Ovary (tissue), 9 donors: Measurements from ENCODE around the gene PERCC1. TPM values are rescaled to one million over a fixed set of nuclear protein-coding genes. Genes with fewer than 3 reads are reported as not detected.
"Not testable (repeated sequence)": the region's sequence is repeated elsewhere in the genome, so short reads cannot be mapped to it uniquely, and the experiment has no call there.

Experiments
- DNase-seq, 5 donors: peaks; one replicate each; pipeline ENCODE4 v3.0.0-alpha.2; 2019 to 2020
- H3K27ac ChIP-seq, 2 donors: fragments of 200-600 bp; one replicate each; pipeline versions ENCODE4 v1.5.1 to v1.8.0; 2019 to 2022
- H3K27me3 ChIP-seq: fragments of 200-600 bp; one replicate; pipeline ENCODE4 v1.8.0; 2022
- H3K36me3 ChIP-seq: fragments of 200-600 bp; sonication (generic); one replicate; pipeline ENCODE4 v1.5.1; 2019
- H3K4me1 ChIP-seq: one replicate; pipeline ENCODE4 v1.8.1; 2013; ENCODE audit warnings: mild to moderate bottlenecking, moderate library complexity; ENCODE audit not compliant: insufficient read depth
- H3K4me3 ChIP-seq: fragments of 200-600 bp; sonication (generic); one replicate; pipeline ENCODE4 v1.5.1; 2017
- H3K9me3 ChIP-seq, 2 donors: fragments of 200-600 bp in 1 of 2; sonication (generic) in 1 of 2; one replicate each; pipeline versions ENCODE4 v1.5.1 to v1.8.1; 2013 to 2019; ENCODE audit warnings: mild to moderate bottlenecking in 1 of 2, moderate library complexity in 1 of 2
- EP300 ChIP-seq: sonication (generic); formaldehyde crosslinking; IDR thresholded peaks from one replicate; pipeline ENCODE4 v1.6.1; 2017; ENCODE audit warnings: antibody characterized with exemption
- POLR2A ChIP-seq: fragments of 450-650 bp; IDR thresholded peaks from one replicate; pipeline ENCODE4 v1.6.1; 2017; ENCODE audit warnings: antibody characterized with exemption, mild to moderate bottlenecking, moderate library complexity
- WGBS, 3 donors: extraction: QIAGEN DNeasy Blood & Tissue Kit in 1 of 3; methylation state at CpG; one replicate each; pipeline versions ENCODE4 v1.1.5 to v1.1.7; 2013 to 2017; 5-methylcytosine and 5-hydroxymethylcytosine counted together
- intact Hi-C, 4 donors: fragments of 100-400 bp; cut with DNase I; formaldehyde crosslinking; loops; one replicate each; pipeline versions ENCODE4 v1.11.0 to v1.15.1; 2022 to 2023
- polyA plus RNA-seq, 2 donors: library from polyadenylated mRNA; stranded (reverse); fragments of 200-250 nt in 1 of 2; fragments of 350-450 nt in 1 of 2; fragmentation: Illumina TruSeq in 1 of 2; extraction: RNeasy Lipid Tissue Mini Kit (QIAGEN cat#74804) in 1 of 2; gene quantifications; one replicate each; pipeline ENCODE4 v1.2.3, GENCODE V29; 2013 to 2014
- total RNA-seq, 7 donors: library from RNA; depleted of rRNA in 2 of 7; stranded (reverse); fragments of >200 nt in 2 of 7; fragmentation: NEBNext Ultra II Directional in 3 of 7; extraction: Animal tissue kit (Norgen Biotek cat#: 25700) in 3 of 7; gene quantifications; one replicate each; pipeline versions ENCODE4 v1.1.0 to v1.2.4, GENCODE V29; 2016 to 2023
- TF ChIP-seq, protein P1 (sequence below), 3 donors: fragments of 450-650 bp in 2 of 3; fragments of 200-600 bp in 1 of 3; IDR thresholded peaks; one replicate each; pipeline versions ENCODE4 v1.5.1 to v1.8.0; 2016 to 2022; ENCODE audit warnings: antibody characterized with exemption in 3 of 3, mild to moderate bottlenecking in 1 of 3
- donor health status: DM: no; HTN: no; CAD: no; lungs with moderate emphysema.
- donor health status: DM: no; HTN: no; CAD: no.
- donor health status: Bipolar disorder and iron deficiency.
- donor health status: DM: yes; HTN: yes; CAD: no.
- donor health status: DM: no; HTN: no; CAD: no.
- donor health status: DM: yes; HTN: yes; CAD: no.

The PERCC1 gene
- total and polyA plus RNA-seq, 9 donors, result 0.08 to 0.62 TPM; not detected in 7

DNA sequence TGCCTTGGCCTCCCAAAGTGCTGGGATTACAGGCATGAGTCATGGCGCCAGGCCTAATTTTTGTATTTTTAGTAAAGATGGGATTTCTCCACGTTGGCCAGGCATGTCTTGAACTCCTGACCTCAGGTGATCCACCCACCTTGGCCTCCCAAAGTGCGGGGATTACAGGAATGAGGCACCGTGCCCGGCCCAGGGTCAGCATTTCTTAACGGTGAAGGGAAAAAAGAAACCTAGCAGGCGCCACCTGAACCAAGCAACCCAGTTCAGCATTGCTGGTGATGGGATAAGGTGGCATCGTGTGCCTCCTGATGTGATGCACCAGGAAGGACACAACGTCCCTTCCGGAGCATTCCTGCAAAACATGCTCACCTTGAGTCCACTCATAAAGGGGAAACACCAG is 46.2 kb downstream of the PERCC1 start:
- no peak overlapping the region for H3K27ac ChIP-seq
- intact Hi-C loops, result loop anchor here in 1 of 4 donors (10.0 kb wide), 1 partner anchor 218 kb away; no protein-coding TSS in a partner anchor
- H3K27me3 ChIP-seq, result no peaks in the 10 kb centered on the region
- no peaks in the 10 kb centered on the region for H3K9me3 ChIP-seq
- TF ChIP-seq POLR2A (no peak), EP300 (no peak)
- TF ChIP-seq, protein P1, sequence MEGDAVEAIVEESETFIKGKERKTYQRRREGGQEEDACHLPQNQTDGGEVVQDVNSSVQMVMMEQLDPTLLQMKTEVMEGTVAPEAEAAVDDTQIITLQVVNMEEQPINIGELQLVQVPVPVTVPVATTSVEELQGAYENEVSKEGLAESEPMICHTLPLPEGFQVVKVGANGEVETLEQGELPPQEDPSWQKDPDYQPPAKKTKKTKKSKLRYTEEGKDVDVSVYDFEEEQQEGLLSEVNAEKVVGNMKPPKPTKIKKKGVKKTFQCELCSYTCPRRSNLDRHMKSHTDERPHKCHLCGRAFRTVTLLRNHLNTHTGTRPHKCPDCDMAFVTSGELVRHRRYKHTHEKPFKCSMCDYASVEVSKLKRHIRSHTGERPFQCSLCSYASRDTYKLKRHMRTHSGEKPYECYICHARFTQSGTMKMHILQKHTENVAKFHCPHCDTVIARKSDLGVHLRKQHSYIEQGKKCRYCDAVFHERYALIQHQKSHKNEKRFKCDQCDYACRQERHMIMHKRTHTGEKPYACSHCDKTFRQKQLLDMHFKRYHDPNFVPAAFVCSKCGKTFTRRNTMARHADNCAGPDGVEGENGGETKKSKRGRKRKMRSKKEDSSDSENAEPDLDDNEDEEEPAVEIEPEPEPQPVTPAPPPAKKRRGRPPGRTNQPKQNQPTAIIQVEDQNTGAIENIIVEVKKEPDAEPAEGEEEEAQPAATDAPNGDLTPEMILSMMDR (IDR thresholded peaks at IDR 0.05), result no peak
- H3K4me3 ChIP-seq, result no peak overlapping the region
- no peak for DNase-seq
- no peaks in the 10 kb centered on the region for H3K36me3 ChIP-seq
- 84 to 93% (median 92%) methylated on average over 10 of the region's 10 CpGs for WGBS, 3 donors
- H3K4me1 ChIP-seq, result peaks cover 8% of the 10 kb centered on the region

DNA sequence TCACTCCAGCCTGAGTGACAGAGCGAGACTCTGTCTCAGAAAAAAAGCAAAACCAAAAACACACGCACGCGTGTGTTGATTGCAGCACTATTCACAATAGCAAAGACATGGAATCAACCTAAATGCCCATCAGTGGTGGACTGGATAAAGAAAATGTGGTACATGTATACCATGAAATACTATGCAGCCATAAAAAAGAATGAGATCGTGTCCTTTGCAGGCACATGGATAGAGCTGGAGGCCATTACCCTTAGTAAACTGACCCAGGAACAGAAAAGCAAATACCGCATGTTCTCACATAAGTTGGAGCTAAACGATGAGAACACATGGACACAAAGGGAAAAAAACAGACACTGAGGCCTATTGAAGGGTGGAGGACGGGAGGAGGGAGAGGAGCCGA is 48.1 kb downstream of the PERCC1 start:
- intact Hi-C loops, result loop anchor here in 1 of 4 donors (10.0 kb wide), 1 partner anchor 216 kb away; no protein-coding TSS in a partner anchor

DNA sequence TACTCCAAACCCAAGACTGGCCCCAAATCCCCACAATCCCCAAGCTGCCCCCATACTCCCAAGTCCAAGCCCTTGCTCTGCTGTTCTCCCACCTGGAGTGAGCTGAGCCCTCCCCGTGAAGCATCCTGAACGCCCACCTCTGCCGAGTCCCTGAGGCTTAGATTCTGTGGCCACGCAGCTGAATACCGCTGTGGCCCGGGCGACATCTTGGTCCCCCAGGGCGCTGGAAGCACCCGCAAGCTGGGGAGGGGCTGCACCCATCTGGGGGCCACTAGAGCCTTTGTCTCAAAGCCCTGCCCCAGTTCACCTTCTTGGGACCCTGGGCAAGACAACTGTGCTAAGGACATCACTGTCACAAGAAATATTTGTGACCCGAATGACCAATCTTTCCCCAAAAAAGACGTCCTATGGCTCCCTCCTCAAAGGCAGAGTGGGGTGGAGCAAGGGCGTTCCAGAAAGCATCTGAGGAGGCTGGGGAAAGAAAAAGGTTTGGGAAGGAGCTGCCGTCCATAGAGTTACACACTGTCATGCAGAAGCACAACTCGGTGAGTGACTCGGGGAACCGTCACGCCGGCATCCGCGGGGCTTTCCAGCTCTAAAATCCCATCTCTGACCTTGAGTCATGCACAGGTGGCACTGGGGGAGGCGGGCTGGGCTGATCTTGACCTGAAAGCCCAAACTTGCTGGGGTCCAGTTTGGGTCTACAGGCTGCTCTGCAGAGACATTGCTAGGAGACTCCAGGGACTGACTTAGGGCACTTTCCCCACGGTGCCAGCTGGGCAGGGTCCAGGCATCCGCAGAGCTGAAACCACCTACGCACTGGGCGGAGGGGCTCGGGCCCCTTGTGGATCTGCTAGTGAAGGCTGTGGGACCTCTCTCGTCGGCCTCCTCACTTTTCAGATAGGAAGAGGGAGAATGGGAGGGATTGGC is 51.3 kb downstream of the PERCC1 start:
- H3K27me3 ChIP-seq, result no peaks in the 10 kb centered on the region
- H3K36me3 ChIP-seq, result no peaks in the 10 kb centered on the region
- intact Hi-C loops, result no loop called here
- H3K9me3 ChIP-seq, result no peaks in the 10 kb centered on the region
- TF ChIP-seq EP300, result no peak
- TF ChIP-seq, protein P1 (IDR thresholded peaks at IDR 0.05), result no peak
- no peak for TF ChIP-seq POLR2A
- H3K4me1 ChIP-seq, result no peaks in the 10 kb centered on the region
- no peak overlapping the region for H3K27ac ChIP-seq
- DNase-seq, result no peak
- no peak overlapping the region for H3K4me3 ChIP-seq
- WGBS, 3 donors, result 71 to 75% (median 73%) methylated on average over 28 of the region's 28 CpGs

More for the DNA sequence above, 48.1 kb downstream of the PERCC1 start:
- not testable (repeated sequence) for H3K4me3 ChIP-seq, H3K27me3 ChIP-seq, H3K4me1 ChIP-seq, H3K27ac ChIP-seq, DNase-seq, H3K9me3 ChIP-seq, H3K36me3 ChIP-seq
- WGBS, 3 donors, result 92 to 94% (median 93%) methylated on average over 9 of the region's 9 CpGs

Other genes starting within 250 kb of the PERCC1 start
- gene TPSG1, start 205.8 kb upstream of the PERCC1 start, total RNA-seq, result 1 to 10 TPM in 1 of 7 donors, under 1 TPM in 1, not detected in 5; 0.22 to 1.3 TPM
- gene TPSG1, start 205.8 kb upstream of the PERCC1 start, polyA plus RNA-seq, result under 1 TPM in 1 of 2 donors, not detected in 1; 0.08 TPM
- 1 to 10 TPM in 4 of 7 donors, not detected in 3; 1.4 to 7.4 (median 4.4) TPM for gene TPSB2, start 200.9 kb upstream of the PERCC1 start, total RNA-seq
- gene TPSB2, start 200.9 kb upstream of the PERCC1 start, polyA plus RNA-seq, result 10 to 100 TPM in 1 of 2 donors, 1 to 10 TPM in 1; 1.0 to 17.3 TPM
- gene TPSAB1, start 190.4 kb upstream of the PERCC1 start, total RNA-seq, result 10 to 100 TPM in 1 of 7 donors, 1 to 10 TPM in 3, under 1 TPM in 1, not detected in 2; 0.83 to 12.5 (median 8.3) TPM
- gene TPSAB1, start 190.4 kb upstream of the PERCC1 start, polyA plus RNA-seq, result 10 to 100 TPM in 1 of 2 donors, 1 to 10 TPM in 1; 3.1 to 16.2 TPM
- gene TPSD1, start 175.0 kb upstream of the PERCC1 start, total RNA-seq, result under 1 TPM in 3 of 7 donors, not detected in 4; 0.23 to 0.69 (median 0.65) TPM
- under 1 TPM in 1 of 2 donors, not detected in 1; 0.56 TPM for gene TPSD1, start 175.0 kb upstream of the PERCC1 start, polyA plus RNA-seq
- 100 to 1,000 TPM in 5 of 7 donors, 10 to 100 TPM in 2; 63.9 to 180 (median 145) TPM for gene UBE2I, start 121.4 kb upstream of the PERCC1 start, total RNA-seq
- gene UBE2I, start 121.4 kb upstream of the PERCC1 start, polyA plus RNA-seq, result 100 to 1,000 TPM; 104 to 258 TPM
- 10 to 100 TPM in 1 of 7 donors, 1 to 10 TPM in 5, under 1 TPM in 1; 0.25 to 26.1 (median 2.6) TPM for gene BAIAP3, start 97.4 kb upstream of the PERCC1 start, total RNA-seq
- gene BAIAP3, start 97.4 kb upstream of the PERCC1 start, polyA plus RNA-seq, result under 1 TPM; 0.25 to 0.63 TPM
- 10 to 100 TPM; 28.6 to 74.6 (median 41.5) TPM for gene TSR3, start 79.2 kb upstream of the PERCC1 start, total RNA-seq
- gene TSR3, start 79.2 kb upstream of the PERCC1 start, polyA plus RNA-seq, result 10 to 100 TPM in 1 of 2 donors, 1 to 10 TPM in 1; 6.3 to 40.7 TPM
- 10 to 100 TPM; 47.8 to 68.1 (median 55.4) TPM for gene GNPTG, start 79.1 kb upstream of the PERCC1 start, total RNA-seq
- 10 to 100 TPM; 26.0 to 67.8 TPM for gene GNPTG, start 79.1 kb upstream of the PERCC1 start, polyA plus RNA-seq
- 10 to 100 TPM; 13.3 to 39.8 (median 32.5) TPM for gene UNKL, start 16.4 kb upstream of the PERCC1 start, total RNA-seq
- gene UNKL, start 16.4 kb upstream of the PERCC1 start, polyA plus RNA-seq, result 10 to 100 TPM in 1 of 2 donors, 1 to 10 TPM in 1; 7.0 to 44.8 TPM
- 10 to 100 TPM; 10.1 to 18.6 (median 15.8) TPM for gene UQCC4, start 10.3 kb upstream of the PERCC1 start, total RNA-seq
- gene UQCC4, start 10.3 kb upstream of the PERCC1 start, polyA plus RNA-seq, result 10 to 100 TPM in 1 of 2 donors, 1 to 10 TPM in 1; 4.0 to 17.5 TPM
- 1 to 10 TPM; 1.3 to 3.5 (median 2.0) TPM for gene CCDC154, start 13.5 kb downstream of the PERCC1 start, total RNA-seq
- 1 to 10 TPM in 1 of 2 donors, not detected in 1; 1.1 TPM for gene CCDC154, start 13.5 kb downstream of the PERCC1 start, polyA plus RNA-seq
- 10 to 100 TPM; 28.4 to 70.9 (median 62.8) TPM for gene CLCN7, start 44.0 kb downstream of the PERCC1 start, total RNA-seq
- gene CLCN7, start 44.0 kb downstream of the PERCC1 start, polyA plus RNA-seq, result 10 to 100 TPM; 16.3 to 31.0 TPM
- under 1 TPM in 2 of 7 donors, not detected in 5; 0.15 to 0.40 TPM for gene PTX4, start 57.9 kb downstream of the PERCC1 start, total RNA-seq
- under 1 TPM in 1 of 2 donors, not detected in 1; 0.05 TPM for gene PTX4, start 57.9 kb downstream of the PERCC1 start, polyA plus RNA-seq
- gene TELO2, start 62.3 kb downstream of the PERCC1 start, total RNA-seq, result 10 to 100 TPM in 6 of 7 donors, 1 to 10 TPM in 1; 9.9 to 36.8 (median 32.8) TPM
- gene TELO2, start 62.3 kb downstream of the PERCC1 start, polyA plus RNA-seq, result 10 to 100 TPM in 1 of 2 donors, under 1 TPM in 1; 0.27 to 31.7 TPM
- 10 to 100 TPM in 6 of 7 donors, 1 to 10 TPM in 1; 9.2 to 23.7 (median 13.8) TPM for gene TMEM204, start 102.6 kb downstream of the PERCC1 start, total RNA-seq
- gene TMEM204, start 102.6 kb downstream of the PERCC1 start, polyA plus RNA-seq, result 10 to 100 TPM in 1 of 2 donors, 1 to 10 TPM in 1; 6.5 to 35.5 TPM
- gene IFT140, start 181.0 kb downstream of the PERCC1 start, total RNA-seq, result 10 to 100 TPM; 20.7 to 43.1 (median 30.5) TPM
- 10 to 100 TPM in 1 of 2 donors, 1 to 10 TPM in 1; 8.8 to 20.3 TPM for gene IFT140, start 181.0 kb downstream of the PERCC1 start, polyA plus RNA-seq
- 10 to 100 TPM in 5 of 7 donors, 1 to 10 TPM in 2; 7.4 to 21.0 (median 20.2) TPM for gene CRAMP1, start 181.3 kb downstream of the PERCC1 start, total RNA-seq
- gene CRAMP1, start 181.3 kb downstream of the PERCC1 start, polyA plus RNA-seq, result 10 to 100 TPM in 1 of 2 donors, 1 to 10 TPM in 1; 6.9 to 11.2 TPM
- gene JPT2, start 247.2 kb downstream of the PERCC1 start, total RNA-seq, result 10 to 100 TPM; 14.4 to 51.8 (median 44.1) TPM
- gene JPT2, start 247.2 kb downstream of the PERCC1 start, polyA plus RNA-seq, result 10 to 100 TPM; 22.3 to 44.9 TPM